ENCODE results near the gene SLC2A14.

GRCh38 chr12:7844116-7844515 is 28.6 kb downstream of the SLC2A14 start:
- TF ChIP-seq, protein P1, sequence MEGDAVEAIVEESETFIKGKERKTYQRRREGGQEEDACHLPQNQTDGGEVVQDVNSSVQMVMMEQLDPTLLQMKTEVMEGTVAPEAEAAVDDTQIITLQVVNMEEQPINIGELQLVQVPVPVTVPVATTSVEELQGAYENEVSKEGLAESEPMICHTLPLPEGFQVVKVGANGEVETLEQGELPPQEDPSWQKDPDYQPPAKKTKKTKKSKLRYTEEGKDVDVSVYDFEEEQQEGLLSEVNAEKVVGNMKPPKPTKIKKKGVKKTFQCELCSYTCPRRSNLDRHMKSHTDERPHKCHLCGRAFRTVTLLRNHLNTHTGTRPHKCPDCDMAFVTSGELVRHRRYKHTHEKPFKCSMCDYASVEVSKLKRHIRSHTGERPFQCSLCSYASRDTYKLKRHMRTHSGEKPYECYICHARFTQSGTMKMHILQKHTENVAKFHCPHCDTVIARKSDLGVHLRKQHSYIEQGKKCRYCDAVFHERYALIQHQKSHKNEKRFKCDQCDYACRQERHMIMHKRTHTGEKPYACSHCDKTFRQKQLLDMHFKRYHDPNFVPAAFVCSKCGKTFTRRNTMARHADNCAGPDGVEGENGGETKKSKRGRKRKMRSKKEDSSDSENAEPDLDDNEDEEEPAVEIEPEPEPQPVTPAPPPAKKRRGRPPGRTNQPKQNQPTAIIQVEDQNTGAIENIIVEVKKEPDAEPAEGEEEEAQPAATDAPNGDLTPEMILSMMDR (conservative IDR thresholded peaks at IDR 0.05; ENCODE audit: low read length) = no peak
- TF ChIP-seq EZH2phosphoT487 (IDR thresholded peaks at IDR 0.05; ENCODE audit: borderline replicate concordance, low read depth, low read length) = no peak

Data from OCI-LY7 (cell line).